Bronchial epithelial cell (primary cell): ENCODE data around the gene COX6A1. TPM values are rescaled to one million over a fixed set of nuclear protein-coding genes. Genes with fewer than 3 reads are reported as not detected.

Experiments
- DNase-seq: peaks from one replicate; pipeline ENCODE4 v3.0.0-alpha.2; 2010; ENCODE audit warnings: low read depth
- FAIRE-seq: peaks from 2 replicates; lab custom pipeline; 2011; peaks lifted over from hg19 to GRCh38; lab: Jason Lieb, UNC
- H3K27me3 ChIP-seq: 2 replicates; pipeline ENCODE4 v1.5.1; 2011; ENCODE audit warnings: low read length; ENCODE audit not compliant: control insufficient read depth, insufficient read depth
- H3K36me3 ChIP-seq: 2 replicates; pipeline ENCODE4 v1.5.1; 2011; ENCODE audit warnings: low read length; ENCODE audit not compliant: control insufficient read depth, insufficient read depth
- H3K4me3 ChIP-seq: 2 replicates; pipeline ENCODE4 v1.5.1; 2011; ENCODE audit warnings: mild to moderate bottlenecking, low read depth, low read length, control low read depth
- CTCF ChIP-seq: IDR thresholded peaks from 2 replicates; pipeline ENCODE4 v1.5.1; 2011; ENCODE audit warnings: mild to moderate bottlenecking, moderate library complexity, low read length, control low read depth, inconsistent platforms; ENCODE audit not compliant: insufficient read depth, severe bottlenecking
- total RNA-seq: library from RNA; depleted of rRNA; stranded (reverse); fragments of >200 nt; gene quantifications from 2 replicates; pipeline ENCODE4 v1.2.1, GENCODE V29; 2014

COX6A1 gene
- total RNA-seq, 1 donor from 2014 or later: 659 TPM

- H3K4me3 ChIP-seq: no peak overlapping the region
- H3K27me3 ChIP-seq: peaks cover 2% of the 10 kb centered on the region
- peak; percentile 35 for DNase-seq
- FAIRE-seq: no peak
- TF ChIP-seq CTCF: no peak
- no peaks in the 10 kb centered on the region for H3K36me3 ChIP-seq
These were observed 38.4 kb upstream of the COX6A1 start for GRCh38 chr12:120399531-120399930.

- Histone ChIP-seq H3K27me3 (peaks cover 2% of the 10 kb centered on the region), H3K36me3 (no peaks in the 10 kb centered on the region), H3K4me3 (no peak overlapping the region)
- DNase-seq (no peak), FAIRE-seq (no peak)
- TF ChIP-seq CTCF: no peak
These were observed 35.7 kb upstream of the COX6A1 start for GRCh38 chr12:120402217-120402616.

GRCh38 chr12:120403869-120404268 lies 34.0 kb upstream of the COX6A1 start:
- DNase-seq (no peak), FAIRE-seq (no peak)
- TF ChIP-seq CTCF: no peak
- Histone ChIP-seq H3K36me3 (no peaks in the 10 kb centered on the region), H3K4me3 (no peak overlapping the region), H3K27me3 (peaks cover 2% of the 10 kb centered on the region)

GRCh38 chr12:120404271-120404670 lies 33.6 kb upstream of the COX6A1 start:
- H3K27me3 ChIP-seq: peaks cover 2% of the 10 kb centered on the region
- DNase-seq: no peak
- no peaks in the 10 kb centered on the region for H3K36me3 ChIP-seq
- no peak overlapping the region for H3K4me3 ChIP-seq
- FAIRE-seq: no peak
- TF ChIP-seq CTCF: no peak

GRCh38 chr12:120406069-120406468 lies 31.8 kb upstream of the COX6A1 start:
- FAIRE-seq (no peak), DNase-seq (no peak)
- TF ChIP-seq CTCF: no peak
- peaks cover 2% of the 10 kb centered on the region for H3K27me3 ChIP-seq
- no peaks in the 10 kb centered on the region for H3K36me3 ChIP-seq
- no peak overlapping the region for H3K4me3 ChIP-seq

- H3K4me3 ChIP-seq: no peak overlapping the region
- H3K27me3 ChIP-seq: peaks cover 2% of the 10 kb centered on the region
- no peak for FAIRE-seq
- DNase-seq: no peak
- no peaks in the 10 kb centered on the region for H3K36me3 ChIP-seq
- TF ChIP-seq CTCF: no peak
These were observed 31.4 kb upstream of the COX6A1 start for GRCh38 chr12:120406553-120406952.
